GM18909 (cell line): ENCODE measurements around the gene FAM20C.

Experiments used
- ATAC-seq: cut with Tn5 transposase; IDR thresholded peaks from one replicate; pipeline ENCODE4 v1.9.1; 2021; ENCODE audit warnings: mild to moderate bottlenecking; ENCODE audit not compliant: unreplicated experiment, poor library complexity

Gene FAM20C

GRCh38 chr7:188727-189500 lies 3.5 kb upstream of the FAM20C start:
- no peak for ATAC-seq

GRCh38 chr7:189719-190118 lies 2.7 kb upstream of the FAM20C start:
- ATAC-seq, result no peak

GRCh38 chr7:190196-190595 lies 2.2 kb upstream of the FAM20C start:
- no peak for ATAC-seq

GRCh38 chr7:191105-191980 lies 1.0 kb upstream of the FAM20C start:
- no peak for ATAC-seq

- ATAC-seq, result no peak
These were observed 520 bp downstream of the FAM20C start for GRCh38 chr7:192701-193480.

- ATAC-seq, result no peak
These were observed 1.3 kb downstream of the FAM20C start for GRCh38 chr7:193481-194251.

GRCh38 chr7:194252-195009 lies 2.1 kb downstream of the FAM20C start:
- ATAC-seq, result no peak

GRCh38 chr7:195010-195829 lies 2.8 kb downstream of the FAM20C start:
- no peak for ATAC-seq

- ATAC-seq, result no peak
These were observed 3.4 kb downstream of the FAM20C start for GRCh38 chr7:195830-196128.

- ATAC-seq, result no peak
These were observed 3.9 kb downstream of the FAM20C start for GRCh38 chr7:196283-196682.

- ATAC-seq, result no peak
These were observed 4.5 kb downstream of the FAM20C start for GRCh38 chr7:196778-197321.

- no peak for ATAC-seq
These were observed 5.3 kb downstream of the FAM20C start for GRCh38 chr7:197413-198335.

GRCh38 chr7:199483-200249 lies 7.3 kb downstream of the FAM20C start:
- no peak for ATAC-seq

GRCh38 chr7:200290-200689 lies 7.9 kb downstream of the FAM20C start:
- ATAC-seq, result no peak

GRCh38 chr7:200704-201103 lies 8.3 kb downstream of the FAM20C start:
- no peak for ATAC-seq

- ATAC-seq, result no peak
These were observed 12.0 kb downstream of the FAM20C start for GRCh38 chr7:204326-204725.
